Adrenal gland (tissue), 12 donors: Measurements from ENCODE around the gene TBC1D13. TPM values are rescaled to one million over a fixed set of nuclear protein-coding genes. Genes with fewer than 3 reads are reported as not detected.
"Not testable (repeated sequence)": the region's sequence is repeated elsewhere in the genome, so short reads cannot be mapped to it uniquely, and the experiment has no call there.

Experiments used
- DNase-seq, 7 donors: peaks; one replicate each; pipeline ENCODE4 v3.0.0-alpha.2; 2019 to 2020
- H3K27ac ChIP-seq, 5 donors: fragments of 200-600 bp; sonication (generic) in 4 of 5; 1 replicate in 3 of 5; 2 replicates in 2 of 5; pipeline versions ENCODE4 v1.5.1 to v1.8.0; 2016 to 2020; ENCODE audit warnings: mild to moderate bottlenecking in 1 of 5
- H3K27me3 ChIP-seq: fragments of 200-600 bp; 2 replicates; pipeline ENCODE4 v1.8.0; 2021
- H3K36me3 ChIP-seq, 2 donors: fragments of 200-600 bp; replicated peaks in 1 of 2; 1 replicate in 1 of 2; 2 replicates in 1 of 2; pipeline versions ENCODE4 v1.5.1 to v1.8.0; 2018 to 2022
- H3K4me1 ChIP-seq, 2 donors: fragments of 200-600 bp; replicated peaks in 1 of 2; 1 replicate in 1 of 2; 2 replicates in 1 of 2; pipeline versions ENCODE4 v1.5.1 to v1.8.0; 2018 to 2021
- H3K4me3 ChIP-seq, 4 donors: fragments of 200-600 bp; sonication (generic) in 3 of 4; one replicate each; pipeline ENCODE4 v1.5.1; 2016 to 2018
- H3K9me3 ChIP-seq, 3 donors: fragments of 200-600 bp; sonication (generic) in 1 of 3; replicated peaks in 1 of 3; 1 replicate in 2 of 3; 2 replicates in 1 of 3; pipeline versions ENCODE4 v1.5.1 to v1.8.0; 2016 to 2021
- CTCF ChIP-seq, 6 experiments: fragments of 450-650 bp in 4 of 6; fragments of 200-600 bp in 2 of 6; sonication (generic) in 1 of 6; IDR thresholded peaks; 1 replicate in 5 of 6; 2 replicates in 1 of 6; pipeline versions ENCODE4 v1.5.1 to v1.8.0; 2016 to 2021; ENCODE audit warnings: antibody characterized with exemption in 6 of 6, mild to moderate bottlenecking in 2 of 6, moderate library complexity in 1 of 6
- POLR2A ChIP-seq, 2 donors: fragments of 450-650 bp; IDR thresholded peaks; one replicate each; pipeline ENCODE4 v1.6.1; 2017; ENCODE audit warnings: antibody characterized with exemption in 2 of 2, mild to moderate bottlenecking in 2 of 2, moderate library complexity in 1 of 2
- WGBS, 4 donors: extraction: QIAGEN DNeasy Blood & Tissue Kit in 2 of 4; methylation state at CpG; one replicate each; pipeline versions ENCODE4 v1.1.5 to v1.1.7; 2013 to 2017; 5-methylcytosine and 5-hydroxymethylcytosine counted together
- intact Hi-C, 2 donors: fragments of 100-400 bp; cut with DNase I; formaldehyde crosslinking; loops; one replicate each; pipeline versions ENCODE4 v1.14.1 to v1.15.0; 2022 to 2023
- polyA plus RNA-seq, 3 donors: library from polyadenylated mRNA; stranded (reverse); fragments of 200-250 nt in 2 of 3; fragments of 350-450 nt in 1 of 3; fragmentation: Illumina TruSeq in 1 of 3; extraction: RNeasy Lipid Tissue Mini Kit (QIAGEN cat#74804) in 1 of 3; gene quantifications; one replicate each; pipeline ENCODE4 v1.2.3, GENCODE V29; 2013 to 2014
- small RNA-seq, 2 donors: library from RNA; depleted of rRNA; stranded (forward); fragments of <200 nt; gene quantifications; one replicate each; pipeline ENCODE3, GENCODE V24; 2016
- total RNA-seq, 9 donors: library from RNA; depleted of rRNA in 4 of 9; stranded (reverse); fragments of >200 nt in 4 of 9; fragments of 120-200 nt in 1 of 9; fragmentation: NEBNext Ultra II Directional in 1 of 9; extraction: Animal tissue kit (Norgen Biotek cat#: 25700) in 1 of 9; gene quantifications; one replicate each; pipeline versions ENCODE4 v1.1.0 to v1.2.4, GENCODE V29; 2013 to 2023
- donor health status: healthy with polysubstance abuse.
- donor health status: Bipolar disorder and iron deficiency.
- donor health status: DM: yes; HTN: yes; CAD: no.
- donor health status: DM: no; HTN: no; CAD: no.
- donor health status: DM: no; HTN: no; CAD: no.
- donor health status: DM: yes; HTN: yes; CAD: no.

Gene TBC1D13
- total and polyA plus RNA-seq, 12 donors, result 15.9 to 72.7 (median 29.0) TPM

- H3K27me3 ChIP-seq, result no peaks in the 10 kb centered on the region
- H3K4me1 ChIP-seq, result no peaks in the 10 kb centered on the region
- no peak overlapping the region for H3K4me3 ChIP-seq
- intact Hi-C loops, result no loop called here
- no peaks in the 10 kb centered on the region for H3K9me3 ChIP-seq
- no peak overlapping the region for H3K27ac ChIP-seq
- TF ChIP-seq CTCF (IDR thresholded peaks at IDR 0.05) (no peak), POLR2A (IDR thresholded peaks at IDR 0.05) (no peak)
- H3K36me3 ChIP-seq, result no peaks in the 10 kb centered on the region
- DNase-seq, result no peak
- 96 to 100% (median 99%) methylated on average over 1 of the region's 1 CpG for WGBS, 4 donors
Measured at GRCh38 chr9:128847803-128848202, 60.8 kb downstream of the TBC1D13 start.

DNA sequence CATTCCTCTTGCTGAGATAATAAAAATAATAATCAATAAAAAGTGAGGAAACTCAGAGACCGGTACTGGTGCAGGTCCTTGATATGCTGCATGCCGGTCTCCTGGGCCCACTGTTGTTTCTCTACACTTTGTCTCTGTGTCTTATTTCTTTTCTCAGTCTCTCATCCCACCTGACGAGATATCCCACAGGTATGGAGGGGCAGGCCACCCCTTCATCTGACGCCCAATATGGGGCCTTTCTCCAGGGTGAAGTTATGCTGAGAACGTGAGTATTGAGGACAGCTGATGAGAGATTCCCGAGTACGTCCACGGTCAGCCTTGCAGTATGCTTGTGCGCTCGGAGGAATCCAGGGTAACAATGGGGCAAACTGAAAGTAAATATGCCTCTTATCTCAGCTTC lies 64.0 kb downstream of the TBC1D13 start:
- H3K4me3 ChIP-seq, DNase-seq, H3K36me3 ChIP-seq, H3K9me3 ChIP-seq, H3K4me1 ChIP-seq, H3K27ac ChIP-seq, intact Hi-C loops, H3K27me3 ChIP-seq: not testable (repeated sequence)
- 88 to 96% (median 92%) methylated on average over 10 of the region's 10 CpGs for WGBS, 4 donors

DNA sequence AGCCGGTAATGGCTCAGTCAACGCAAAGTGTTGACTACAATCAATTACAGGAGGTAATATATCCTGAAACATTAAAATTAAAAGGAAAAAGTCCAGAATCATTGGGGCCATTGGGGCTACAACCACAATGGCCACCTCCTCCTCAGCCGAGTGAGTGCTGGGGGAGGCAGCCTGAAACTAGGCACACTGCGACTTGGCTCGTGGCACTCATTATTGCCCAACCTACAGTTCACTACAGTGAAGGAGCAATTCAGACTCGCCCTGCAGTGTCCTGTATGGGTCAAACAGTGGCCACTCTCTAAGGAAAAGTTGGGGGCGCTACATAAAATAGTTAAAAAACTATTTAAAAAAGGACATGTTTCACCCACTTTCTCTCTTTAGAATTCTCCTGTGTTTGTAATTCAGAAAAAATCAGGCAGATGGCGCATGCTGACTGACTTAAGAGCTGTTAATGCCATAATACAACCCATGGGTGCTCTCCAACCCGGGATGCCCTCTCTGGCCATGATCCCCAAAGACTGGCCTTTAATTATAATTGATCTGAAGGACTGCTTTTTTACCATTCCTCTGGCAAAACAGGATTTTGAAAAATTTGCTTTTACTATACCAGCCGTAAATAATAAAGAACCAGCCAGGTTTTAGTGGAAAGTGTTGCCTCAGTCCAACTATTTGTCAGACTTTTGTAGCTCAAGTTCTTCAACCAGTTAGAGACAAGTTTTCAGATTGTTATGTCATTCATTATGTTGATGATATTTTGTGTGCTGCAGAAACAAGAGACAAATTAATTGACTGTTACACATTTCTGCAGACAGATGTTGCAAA lies 64.9 kb downstream of the TBC1D13 start:
- H3K27me3 ChIP-seq, H3K4me1 ChIP-seq, H3K9me3 ChIP-seq, H3K27ac ChIP-seq, intact Hi-C loops, H3K36me3 ChIP-seq, H3K4me3 ChIP-seq: not testable (repeated sequence)
- 74 to 78% (median 75%) methylated on average over 10 of the region's 10 CpGs for WGBS, 4 donors
- peak; percentile 31 to 70 (median 61) for TF ChIP-seq CTCF (IDR thresholded peaks at IDR 0.05)
- DNase-seq, result peak in 6 of 7 donors; percentile 36 to 74 (median 50)

DNA sequence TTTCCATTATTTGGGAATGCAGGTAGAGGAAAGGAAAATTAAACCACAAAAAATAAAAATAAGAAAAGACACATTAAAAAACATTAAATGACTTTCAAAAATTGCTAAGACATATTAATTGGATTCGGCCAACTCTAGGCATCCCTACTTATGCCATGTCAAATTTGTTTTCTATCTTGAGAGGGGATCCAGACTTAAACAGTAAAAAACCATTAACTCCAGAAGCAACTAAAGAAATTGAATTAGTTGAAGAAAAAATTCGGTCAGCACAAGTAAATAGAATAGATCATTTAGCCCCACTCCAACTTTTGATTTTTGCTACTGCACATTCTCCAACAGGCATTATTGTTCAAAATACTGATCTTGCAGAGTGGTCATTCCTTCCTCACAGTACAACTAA lies 65.6 kb downstream of the TBC1D13 start:
- intact Hi-C loops, DNase-seq, H3K27me3 ChIP-seq, H3K9me3 ChIP-seq, H3K27ac ChIP-seq, H3K4me3 ChIP-seq, H3K36me3 ChIP-seq, H3K4me1 ChIP-seq: not testable (repeated sequence)
- 78 to 85% (median 81%) methylated on average over 2 of the region's 2 CpGs for WGBS, 4 donors

- DNase-seq, H3K9me3 ChIP-seq, H3K27ac ChIP-seq, H3K36me3 ChIP-seq, H3K4me3 ChIP-seq, H3K4me1 ChIP-seq, intact Hi-C loops, H3K27me3 ChIP-seq: not testable (repeated sequence)
- WGBS, 4 donors, result 90 to 96% (median 95%) methylated on average over 6 of the region's 6 CpGs
Measured at GRCh38 chr9:128854454-128854853, 67.4 kb downstream of the TBC1D13 start.

GRCh38 chr9:128858476-128858875 lies 71.4 kb downstream of the TBC1D13 start:
- H3K27me3 ChIP-seq, DNase-seq, intact Hi-C loops, H3K27ac ChIP-seq, H3K36me3 ChIP-seq, H3K4me1 ChIP-seq, H3K9me3 ChIP-seq, H3K4me3 ChIP-seq: not testable (repeated sequence)
- 90 to 98% (median 96%) methylated on average over 7 of the region's 7 CpGs for WGBS, 4 donors

Small RNA genes lying within 50 kb of the gene (small RNA-seq; reads per million reads assigned to genes)
- gene RF00017, result 0 reads per million in 2 donors

Other genes with a start within 250 kb of the TBC1D13 start
- 100 to 1,000 TPM; 136 to 316 (median 224) TPM for gene SPTAN1, start 234.7 kb upstream of the TBC1D13 start, total RNA-seq
- gene SPTAN1, start 234.7 kb upstream of the TBC1D13 start, polyA plus RNA-seq, result 100 to 1,000 TPM; 167 to 278 (median 252) TPM
- gene DYNC2I2, start 130.4 kb upstream of the TBC1D13 start, total RNA-seq, result 100 to 1,000 TPM in 2 of 9 donors, 10 to 100 TPM in 7; 20.4 to 192 (median 77.9) TPM
- gene DYNC2I2, start 130.4 kb upstream of the TBC1D13 start, polyA plus RNA-seq, result 100 to 1,000 TPM in 1 of 3 donors, 10 to 100 TPM in 1, 1 to 10 TPM in 1; 7.5 to 119 (median 91.6) TPM
- gene SET, start 98.0 kb upstream of the TBC1D13 start, total RNA-seq, result 100 to 1,000 TPM; 122 to 327 (median 191) TPM
- 100 to 1,000 TPM in 2 of 3 donors, 10 to 100 TPM in 1; 62.1 to 352 (median 105) TPM for gene SET, start 98.0 kb upstream of the TBC1D13 start, polyA plus RNA-seq
- 1 to 10 TPM; 1.1 to 6.3 (median 3.6) TPM for gene PKN3, start 84.8 kb upstream of the TBC1D13 start, total RNA-seq
- 1 to 10 TPM in 2 of 3 donors, under 1 TPM in 1; 0.90 to 8.6 (median 8.1) TPM for gene PKN3, start 84.8 kb upstream of the TBC1D13 start, polyA plus RNA-seq
- 10 to 100 TPM; 15.5 to 97.4 (median 28.7) TPM for gene ZDHHC12, start 63.1 kb upstream of the TBC1D13 start, total RNA-seq
- 10 to 100 TPM in 2 of 3 donors, 1 to 10 TPM in 1; 1.6 to 64.8 (median 33.1) TPM for gene ZDHHC12, start 63.1 kb upstream of the TBC1D13 start, polyA plus RNA-seq
- gene ZER1, start 15.3 kb upstream of the TBC1D13 start, total RNA-seq, result 100 to 1,000 TPM in 1 of 9 donors, 10 to 100 TPM in 8; 19.1 to 131 (median 66.0) TPM
- 10 to 100 TPM; 17.0 to 51.1 (median 41.7) TPM for gene ZER1, start 15.3 kb upstream of the TBC1D13 start, polyA plus RNA-seq
- gene ENDOG, start 31.2 kb downstream of the TBC1D13 start, total RNA-seq, result 100 to 1,000 TPM in 1 of 9 donors, 10 to 100 TPM in 8; 15.9 to 113 (median 32.2) TPM
- gene ENDOG, start 31.2 kb downstream of the TBC1D13 start, polyA plus RNA-seq, result 10 to 100 TPM in 2 of 3 donors, 1 to 10 TPM in 1; 4.9 to 39.8 (median 19.1) TPM
- gene SPOUT1, start 42.5 kb downstream of the TBC1D13 start, total RNA-seq, result 10 to 100 TPM; 18.5 to 56.3 (median 37.6) TPM
- 10 to 100 TPM; 20.8 to 51.6 (median 41.1) TPM for gene SPOUT1, start 42.5 kb downstream of the TBC1D13 start, polyA plus RNA-seq
- 10 to 100 TPM in 1 of 9 donors, 1 to 10 TPM in 8; 3.5 to 10.3 (median 7.7) TPM for gene KYAT1, start 94.7 kb downstream of the TBC1D13 start, total RNA-seq
- 1 to 10 TPM; 3.5 to 9.6 (median 5.8) TPM for gene KYAT1, start 94.7 kb downstream of the TBC1D13 start, polyA plus RNA-seq
- 10 to 100 TPM; 10.3 to 88.3 (median 41.0) TPM for gene LRRC8A, start 94.9 kb downstream of the TBC1D13 start, total RNA-seq
- gene LRRC8A, start 94.9 kb downstream of the TBC1D13 start, polyA plus RNA-seq, result 10 to 100 TPM in 2 of 3 donors, 1 to 10 TPM in 1; 9.0 to 15.7 (median 13.0) TPM
- gene PHYHD1, start 133.7 kb downstream of the TBC1D13 start, total RNA-seq, result 10 to 100 TPM in 8 of 9 donors, 1 to 10 TPM in 1; 9.8 to 56.5 (median 28.1) TPM
- 10 to 100 TPM in 2 of 3 donors, 1 to 10 TPM in 1; 9.1 to 86.6 (median 64.9) TPM for gene PHYHD1, start 133.7 kb downstream of the TBC1D13 start, polyA plus RNA-seq
- gene DOLK, start 160.3 kb downstream of the TBC1D13 start, total RNA-seq, result 10 to 100 TPM; 19.6 to 42.3 (median 31.2) TPM
- gene DOLK, start 160.3 kb downstream of the TBC1D13 start, polyA plus RNA-seq, result 10 to 100 TPM in 2 of 3 donors, 1 to 10 TPM in 1; 4.6 to 25.3 (median 10.3) TPM
- gene NUP188, start 160.4 kb downstream of the TBC1D13 start, total RNA-seq, result 100 to 1,000 TPM in 1 of 9 donors, 10 to 100 TPM in 8; 20.2 to 122 (median 40.4) TPM
- gene NUP188, start 160.4 kb downstream of the TBC1D13 start, polyA plus RNA-seq, result 10 to 100 TPM; 26.4 to 32.0 (median 26.4) TPM
- gene SH3GLB2, start 241.1 kb downstream of the TBC1D13 start, total RNA-seq, result 100 to 1,000 TPM in 4 of 9 donors, 10 to 100 TPM in 5; 50.3 to 153 (median 96.8) TPM
- 100 to 1,000 TPM in 2 of 3 donors, 10 to 100 TPM in 1; 26.1 to 301 (median 214) TPM for gene SH3GLB2, start 241.1 kb downstream of the TBC1D13 start, polyA plus RNA-seq
- 10 to 100 TPM; 33.7 to 74.6 (median 43.5) TPM for gene MIGA2, start 249.4 kb downstream of the TBC1D13 start, total RNA-seq
- gene MIGA2, start 249.4 kb downstream of the TBC1D13 start, polyA plus RNA-seq, result 10 to 100 TPM in 2 of 3 donors, 1 to 10 TPM in 1; 8.9 to 58.8 (median 43.9) TPM